ENCODE results near the gene SPACA7.

Gene SPACA7

GRCh38 chr13:112467236-112467635 is 91.1 kb downstream of the SPACA7 start:
- DNase-seq, result no peak

GRCh38 chr13:112468069-112468468 is 91.9 kb downstream of the SPACA7 start:
- DNase-seq, result no peak

GRCh38 chr13:112469071-112469745 is 93.1 kb downstream of the SPACA7 start:
- no peak for DNase-seq

GRCh38 chr13:112473818-112474217 is 97.7 kb downstream of the SPACA7 start:
- no peak for DNase-seq

DNA sequence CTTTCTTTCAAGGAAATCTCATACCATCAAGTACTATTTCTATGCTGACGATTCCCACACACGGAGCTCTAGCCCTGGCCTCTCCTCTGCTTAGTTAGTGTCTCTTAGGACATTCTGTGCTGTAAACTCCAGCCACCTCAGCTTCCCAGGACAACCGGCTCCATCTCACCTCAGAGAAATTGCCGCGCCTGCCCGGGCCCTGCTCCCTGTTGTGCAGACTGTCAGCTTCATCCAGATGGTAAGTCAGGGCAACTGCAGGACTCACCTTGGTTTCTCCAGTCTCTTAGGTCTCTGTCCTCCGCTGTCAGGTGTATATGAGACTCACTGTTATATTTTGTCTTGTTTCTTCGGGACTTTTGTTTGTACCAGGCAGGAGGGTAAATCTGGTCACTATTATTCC is 98.7 kb downstream of the SPACA7 start:
- DNase-seq, result no peak

GRCh38 chr13:112475889-112476288 is 99.7 kb downstream of the SPACA7 start:
- no peak for DNase-seq

- no peak for DNase-seq
Observed at GRCh38 chr13:112477070-112477619, 101.0 kb downstream of the SPACA7 start.

- no peak for DNase-seq
Observed at GRCh38 chr13:112479389-112479788, 103.2 kb downstream of the SPACA7 start.

DNA sequence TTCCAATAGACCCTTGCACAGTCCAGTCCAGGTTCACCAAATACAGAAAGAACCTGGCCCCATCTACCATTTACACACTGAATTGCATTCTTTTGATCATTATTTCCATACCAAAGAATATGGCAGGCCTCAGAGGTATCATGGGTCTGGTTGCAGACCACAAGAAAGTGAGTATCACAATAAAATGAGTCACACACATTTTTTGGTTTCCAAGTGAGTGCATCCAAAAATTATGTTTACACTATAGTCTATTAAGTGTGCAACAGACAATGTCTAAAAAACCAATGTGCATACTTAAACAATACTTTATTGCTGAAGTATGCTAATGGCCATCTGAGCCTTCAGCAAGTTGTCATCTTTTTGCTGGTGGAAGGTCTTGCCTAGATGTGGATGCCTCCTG is 105.3 kb downstream of the SPACA7 start:
- DNase-seq, result no peak

DNA sequence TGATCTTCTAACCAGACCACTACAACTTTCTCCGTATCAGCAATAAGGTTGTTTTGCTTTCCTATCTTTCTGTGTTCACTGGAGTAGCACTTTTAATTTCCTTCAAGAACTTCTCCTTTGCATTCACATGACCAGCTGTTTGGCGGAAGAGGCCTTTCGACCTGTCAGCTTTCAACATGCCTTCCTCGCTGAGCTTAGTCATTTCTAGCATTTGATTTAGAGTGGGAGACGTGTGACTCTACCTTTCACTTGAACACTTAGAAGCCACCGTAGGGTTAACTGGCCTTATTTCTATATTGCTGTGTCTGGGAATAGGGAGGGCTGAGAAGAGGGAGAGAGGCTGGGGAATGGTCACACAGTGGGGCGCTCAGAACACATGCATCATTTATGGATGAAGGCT is 107.1 kb downstream of the SPACA7 start:
- no peak for DNase-seq
